ENCODE measurements around the gene GABRA5.

Gene GABRA5

GRCh38 chr15:26867200-26868007, 542 bp downstream of the GABRA5 start:
- no peak overlapping the region for H3K4me3 ChIP-seq (replicated peaks; ENCODE audit: low read depth, low read length)
- no peak for TF ChIP-seq CTCF (IDR thresholded peaks at IDR 0.05; ENCODE audit: low read length, missing control alignments)

GRCh38 chr15:26868029-26868685, 1.3 kb downstream of the GABRA5 start:
- DNase-seq (ENCODE audit: low read depth): no peak
- no peak overlapping the region for H3K4me3 ChIP-seq (replicated peaks; ENCODE audit: low read depth, low read length)
- TF ChIP-seq CTCF (IDR thresholded peaks at IDR 0.05; ENCODE audit: low read length, missing control alignments): no peak

More at GRCh38 chr15:26867200-26868007, 542 bp downstream of the GABRA5 start:
- DNase-seq (ENCODE audit: low read depth): no peak

GRCh38 chr15:26869628-26870027, 2.8 kb downstream of the GABRA5 start:
- TF ChIP-seq CTCF (IDR thresholded peaks at IDR 0.05; ENCODE audit: low read length, missing control alignments): no peak
- no peak overlapping the region for H3K4me3 ChIP-seq (replicated peaks; ENCODE audit: low read depth, low read length)
- DNase-seq (ENCODE audit: low read depth): no peak

GRCh38 chr15:26870346-26870745, 3.5 kb downstream of the GABRA5 start:
- no peak for TF ChIP-seq CTCF (IDR thresholded peaks at IDR 0.05; ENCODE audit: low read length, missing control alignments)
- H3K4me3 ChIP-seq (replicated peaks; ENCODE audit: low read depth, low read length): no peak overlapping the region
- no peak for DNase-seq (ENCODE audit: low read depth)

- no peak for TF ChIP-seq CTCF (IDR thresholded peaks at IDR 0.05; ENCODE audit: low read length, missing control alignments)
- no peak overlapping the region for H3K4me3 ChIP-seq (replicated peaks; ENCODE audit: low read depth, low read length)
- DNase-seq (ENCODE audit: low read depth): no peak
Measured at GRCh38 chr15:26872206-26872605, 5.3 kb downstream of the GABRA5 start.

GRCh38 chr15:26873846-26874245, 7.0 kb downstream of the GABRA5 start:
- no peak overlapping the region for H3K4me3 ChIP-seq (replicated peaks; ENCODE audit: low read depth, low read length)
- no peak for TF ChIP-seq CTCF (IDR thresholded peaks at IDR 0.05; ENCODE audit: low read length, missing control alignments)
- DNase-seq (ENCODE audit: low read depth): peak; percentile 19

Measured in fibroblast of pulmonary artery (primary cell).